DOHH2 (cell line): ENCODE results near the gene DOCK4.

ENCODE experiments used
- H3F3A ChIP-seq: fragments of 200-600 bp; sonication (generic), shearing (Covaris generic); 2 replicates; pipeline ENCODE4 v1.6.0; 2016; ENCODE audit warnings: antibody characterized with exemption, mild to moderate bottlenecking; ENCODE audit not compliant: control insufficient read depth, insufficient read depth
- H3K27ac ChIP-seq: fragments of 200-600 bp; sonication (generic); 2 replicates; pipeline ENCODE4 v1.5.1; 2014; ENCODE audit warnings: low read depth, mild to moderate bottlenecking, low read length, moderate library complexity
- H3K27me3 ChIP-seq: fragments of 200-600 bp; sonication (generic); 2 replicates; pipeline ENCODE4 v1.6.1; 2014; ENCODE audit warnings: mild to moderate bottlenecking, low read length, mixed read lengths; ENCODE audit not compliant: control insufficient read depth
- H3K36me3 ChIP-seq: fragments of 200-600 bp; sonication (generic); 2 replicates; pipeline ENCODE4 v1.6.1; 2014; ENCODE audit warnings: mild to moderate bottlenecking, low read length, moderate library complexity, mixed read lengths; ENCODE audit not compliant: control insufficient read depth
- H3K4me1 ChIP-seq: fragments of 200-600 bp; sonication (generic); 2 replicates; pipeline ENCODE4 v1.6.1; 2014; ENCODE audit warnings: mild to moderate bottlenecking, low read length, mixed read lengths; ENCODE audit not compliant: control insufficient read depth
- H3K4me2 ChIP-seq: fragments of 200-600 bp; sonication (generic); 2 replicates; pipeline ENCODE4 v1.6.0; 2014; ENCODE audit warnings: mild to moderate bottlenecking, low read length, moderate library complexity
- H3K4me3 ChIP-seq: fragments of 200-600 bp; sonication (generic); 2 replicates; pipeline ENCODE4 v1.5.1; 2014; ENCODE audit warnings: mild to moderate bottlenecking, low read length, mixed read lengths
- H3K79me2 ChIP-seq: fragments of 200-600 bp; sonication (generic); 2 replicates; pipeline ENCODE4 v1.6.1; 2014; ENCODE audit warnings: mild to moderate bottlenecking, low read length, mixed read lengths; ENCODE audit not compliant: control insufficient read depth
- H3K9me2 ChIP-seq: fragments of 200-600 bp; sonication (generic); replicated peaks from 2 replicates; pipeline ENCODE4 v1.6.1; 2014; ENCODE audit warnings: mild to moderate bottlenecking, low read length, mixed read lengths; ENCODE audit not compliant: control insufficient read depth
- H3K9me3 ChIP-seq: fragments of 200-600 bp; sonication (generic); 2 replicates; pipeline ENCODE4 v1.6.1; 2014; ENCODE audit warnings: antibody characterized with exemption, low read length, mixed read lengths; ENCODE audit not compliant: control insufficient read depth, insufficient read depth
- H4K20me1 ChIP-seq: fragments of 200-600 bp; sonication (generic); 2 replicates; pipeline ENCODE4 v1.6.0; 2014; ENCODE audit warnings: low read depth, mild to moderate bottlenecking, antibody characterized with exemption, low read length, moderate library complexity; ENCODE audit not compliant: control insufficient read depth, insufficient read depth
- CTCF ChIP-seq: fragments of 200-600 bp; sonication (generic); IDR thresholded peaks from one replicate; pipeline ENCODE4 v1.5.1; 2014; ENCODE audit warnings: antibody characterized with exemption, mild to moderate bottlenecking, low read depth, low read length; ENCODE audit not compliant: poor library complexity, severe bottlenecking
- EZH2phosphoT487 ChIP-seq: fragments of 200-600 bp; sonication (generic); IDR thresholded peaks from 2 replicates; pipeline ENCODE4 v1.6.1; 2017; ENCODE audit warnings: borderline replicate concordance, mild to moderate bottlenecking, antibody characterized with exemption, low read length, moderate library complexity, mixed read lengths

Gene DOCK4

GRCh38 chr7:112184455-112184854, 21.7 kb downstream of the DOCK4 start:
- Histone ChIP-seq H3K9me2 (no peaks in the 10 kb centered on the region), H3K79me2 (no peaks in the 10 kb centered on the region), H3K4me3 (no peak overlapping the region), H4K20me1 (no peaks in the 10 kb centered on the region), H3K27ac (no peak overlapping the region), H3K9me3 (no peaks in the 10 kb centered on the region), H3F3A (no peaks in the 10 kb centered on the region), H3K4me2 (no peak overlapping the region), H3K27me3 (peaks cover 43% of the 10 kb centered on the region), H3K36me3 (no peaks in the 10 kb centered on the region), H3K4me1 (no peaks in the 10 kb centered on the region)
- TF ChIP-seq CTCF (no peak), EZH2phosphoT487 (no peak)

- Histone ChIP-seq H3K27me3 (peaks cover 44% of the 10 kb centered on the region), H3K4me1 (no peaks in the 10 kb centered on the region), H4K20me1 (no peaks in the 10 kb centered on the region), H3K27ac (no peak overlapping the region), H3F3A (no peaks in the 10 kb centered on the region), H3K4me2 (no peak overlapping the region), H3K4me3 (no peak overlapping the region), H3K9me2 (no peaks in the 10 kb centered on the region), H3K79me2 (no peaks in the 10 kb centered on the region), H3K9me3 (no peaks in the 10 kb centered on the region), H3K36me3 (no peaks in the 10 kb centered on the region)
- no peak for TF ChIP-seq CTCF
- TF ChIP-seq EZH2phosphoT487: no peak
Measured at GRCh38 chr7:112183266-112183665, 22.9 kb downstream of the DOCK4 start.

DNA sequence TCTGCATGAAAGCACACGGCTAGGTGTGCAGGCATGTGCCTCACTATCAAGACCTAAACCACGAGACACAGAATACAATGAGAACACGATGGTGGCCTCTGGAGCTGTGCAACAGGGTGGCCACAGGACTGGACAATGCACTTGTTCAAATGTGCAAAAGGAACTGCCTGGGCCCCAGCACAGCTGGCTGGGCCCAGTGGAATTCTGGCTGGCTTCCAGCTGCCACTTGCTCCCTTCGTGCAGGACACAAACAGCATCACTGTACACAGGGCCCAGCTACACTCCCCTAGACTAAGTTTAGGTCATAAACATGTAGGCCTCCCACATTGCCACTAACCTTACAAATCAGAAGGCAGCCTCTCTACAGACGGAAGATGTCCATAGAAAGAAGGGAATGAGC, 23.4 kb downstream of the DOCK4 start:
- H3F3A ChIP-seq: no peaks in the 10 kb centered on the region
- H3K9me2 ChIP-seq: no peaks in the 10 kb centered on the region
- no peak overlapping the region for H3K27ac ChIP-seq
- H3K4me2 ChIP-seq: no peak overlapping the region
- H3K27me3 ChIP-seq: peaks cover 45% of the 10 kb centered on the region
- no peaks in the 10 kb centered on the region for H4K20me1 ChIP-seq
- no peak overlapping the region for H3K4me3 ChIP-seq
- no peaks in the 10 kb centered on the region for H3K9me3 ChIP-seq
- H3K4me1 ChIP-seq: no peaks in the 10 kb centered on the region
- no peak for TF ChIP-seq CTCF
- no peak for TF ChIP-seq EZH2phosphoT487
- H3K36me3 ChIP-seq: no peaks in the 10 kb centered on the region
- no peaks in the 10 kb centered on the region for H3K79me2 ChIP-seq

GRCh38 chr7:112180223-112180622, 26.0 kb downstream of the DOCK4 start:
- no peaks in the 10 kb centered on the region for H3K36me3 ChIP-seq
- H3K9me2 ChIP-seq: no peaks in the 10 kb centered on the region
- H3K9me3 ChIP-seq: no peaks in the 10 kb centered on the region
- no peaks in the 10 kb centered on the region for H3F3A ChIP-seq
- TF ChIP-seq CTCF (no peak), EZH2phosphoT487 (no peak)
- H3K4me2 ChIP-seq: no peak overlapping the region
- no peaks in the 10 kb centered on the region for H3K79me2 ChIP-seq
- H3K27me3 ChIP-seq: peaks cover 52% of the 10 kb centered on the region
- H4K20me1 ChIP-seq: no peaks in the 10 kb centered on the region
- no peaks in the 10 kb centered on the region for H3K4me1 ChIP-seq
- H3K4me3 ChIP-seq: no peak overlapping the region
- H3K27ac ChIP-seq: no peak overlapping the region
